H1 (cell line): ENCODE results near the gene EEF1G. TPM values are rescaled to one million over a fixed set of nuclear protein-coding genes. Genes with fewer than 3 reads are reported as not detected.

Source experiments
- CHD7 ChIP-seq: fragments of 300-600 bp; sonication (generic); IDR thresholded peaks from 2 replicates; pipeline ENCODE4 v1.7.1; 2012; ENCODE audit warnings: low read length, moderate library complexity, mild to moderate bottlenecking, inconsistent platforms; ENCODE audit not compliant: insufficient replicate concordance
- NANOG ChIP-seq: IDR thresholded peaks from 2 replicates; pipeline ENCODE4 v1.6.1; 2011; ENCODE audit warnings: low read length, low read depth, mild to moderate bottlenecking, inconsistent platforms; ENCODE audit not compliant: insufficient read depth, poor library complexity, severe bottlenecking
- RXRA ChIP-seq: IDR thresholded peaks from 2 replicates; pipeline ENCODE4 v1.6.1; 2011; ENCODE audit warnings: low read depth, mild to moderate bottlenecking, low read length, moderate library complexity; ENCODE audit not compliant: insufficient read depth
- polyA plus RNA-seq, 7 experiments: library from polyadenylated mRNA; depleted of rRNA in 3 of 7; stranded (reverse) in 5 of 7; unstranded in 2 of 7; fragments of >200 nt in 5 of 7; fragments of 200-250 nt in 2 of 7; gene quantifications; 1 replicate in 5 of 7; 2 replicates in 1 of 7; 4 replicates in 1 of 7; pipeline versions ENCODE4 v1.2.1 to v1.2.3, GENCODE V29; 2011 to 2013; ENCODE audit warnings: missing spikeins in 2 of 7, mixed read lengths in 2 of 7
- total RNA-seq: library from RNA; stranded (reverse); fragmentation: NEBNext Ultra II Directional; extraction: Animal tissue kit (Norgen Biotek cat#: 25700); gene quantifications from 2 replicates; pipeline ENCODE4 v1.2.1, GENCODE V29; 2021

The EEF1G gene
- total and polyA plus RNA-seq, 2 of the 8 experiments (the other 6 are each of a cell fraction or from before 2014, with no cell fraction given) = 1,627 to 1,996 TPM

- TF ChIP-seq CHD7 (peak; percentile 40), RXRA (0 out of 2 replicates have a peak, but pooled peaks have one; percentile 45), NANOG (peak; percentile 45)
- TF ChIP-seq, all 59 proteins: peak for 5; not testable (repeated sequence) for 54
Measured at GRCh38 chr11:62561677-62562230, 11.9 kb downstream of the EEF1G start (continued).
